ENCODE measurements around the gene SEC61A1. TPM values are rescaled to one million over a fixed set of nuclear protein-coding genes. Genes with fewer than 3 reads are reported as not detected.

The SEC61A1 gene
- total RNA-seq, 1 experiment from 2014 or later = 246 TPM

GRCh38 chr3:128056258-128056657 lies 4.0 kb downstream of the SEC61A1 start:
- in situ Hi-C loops (cut with HindIII; ENCODE audit: low pct_unique_long_range_greater_than_20kb, low sequenced_read_pairs) (no loop called here), intact Hi-C loops (cut with micrococcal nuclease; ENCODE audit: unreplicated experiment) (no loop called here)
- peaks cover 55% of the 10 kb centered on the region for H3K36me3 ChIP-seq (ENCODE audit: control insufficient read depth, insufficient read depth, low read length)
- no peak for DNase-seq (ENCODE audit: low read depth, low spot score)
- ATAC-seq = no peak
- POLR2A ChIA-PET = no interaction called here
- no TSS peak for BruUV-seq (replicated peaks)
- peaks cover 17% of the 10 kb centered on the region for H3K4me1 ChIP-seq (ENCODE audit: control insufficient read depth, insufficient read depth, low read length)
- no peak for TF ChIP-seq POLR2AphosphoS5 (IDR thresholded peaks at IDR 0.05; ENCODE audit: low read depth, low read length)
- TF ChIP-seq, protein P1, sequence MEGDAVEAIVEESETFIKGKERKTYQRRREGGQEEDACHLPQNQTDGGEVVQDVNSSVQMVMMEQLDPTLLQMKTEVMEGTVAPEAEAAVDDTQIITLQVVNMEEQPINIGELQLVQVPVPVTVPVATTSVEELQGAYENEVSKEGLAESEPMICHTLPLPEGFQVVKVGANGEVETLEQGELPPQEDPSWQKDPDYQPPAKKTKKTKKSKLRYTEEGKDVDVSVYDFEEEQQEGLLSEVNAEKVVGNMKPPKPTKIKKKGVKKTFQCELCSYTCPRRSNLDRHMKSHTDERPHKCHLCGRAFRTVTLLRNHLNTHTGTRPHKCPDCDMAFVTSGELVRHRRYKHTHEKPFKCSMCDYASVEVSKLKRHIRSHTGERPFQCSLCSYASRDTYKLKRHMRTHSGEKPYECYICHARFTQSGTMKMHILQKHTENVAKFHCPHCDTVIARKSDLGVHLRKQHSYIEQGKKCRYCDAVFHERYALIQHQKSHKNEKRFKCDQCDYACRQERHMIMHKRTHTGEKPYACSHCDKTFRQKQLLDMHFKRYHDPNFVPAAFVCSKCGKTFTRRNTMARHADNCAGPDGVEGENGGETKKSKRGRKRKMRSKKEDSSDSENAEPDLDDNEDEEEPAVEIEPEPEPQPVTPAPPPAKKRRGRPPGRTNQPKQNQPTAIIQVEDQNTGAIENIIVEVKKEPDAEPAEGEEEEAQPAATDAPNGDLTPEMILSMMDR (IDR thresholded peaks at IDR 0.05) = no peak
- TF ChIP-seq REST (IDR thresholded peaks at IDR 0.05; ENCODE audit: insufficient read depth in 1 of 2, low read depth in 2 of 2, low read length in 1 of 2) = no peak
- no peak for TF ChIP-seq SIN3A (IDR thresholded peaks at IDR 0.05; ENCODE audit: borderline replicate concordance, insufficient read depth, low read depth, low read length)
- TF ChIP-seq TCF7L2 (IDR thresholded peaks at IDR 0.05; ENCODE audit: low read depth, low read length) = no peak
- no peak overlapping the region for H3K4me3 ChIP-seq (ENCODE audit: low read depth in 2 of 2, low read length in 2 of 2)
- H3K27ac ChIP-seq (ENCODE audit: low read length) = no peak overlapping the region
- CTCF ChIA-PET = interaction anchor here (0.7 kb wide), 1 partner anchor 39 kb away, joined by 5 read pairs; no protein-coding TSS in a partner anchor
- no peaks in the 10 kb centered on the region for H3K27me3 ChIP-seq (ENCODE audit: control insufficient read depth, insufficient read depth, low read length)
- no peaks in the 10 kb centered on the region for H3K9me3 ChIP-seq (ENCODE audit: control insufficient read depth, insufficient read depth, low read depth, low read length)

DNA sequence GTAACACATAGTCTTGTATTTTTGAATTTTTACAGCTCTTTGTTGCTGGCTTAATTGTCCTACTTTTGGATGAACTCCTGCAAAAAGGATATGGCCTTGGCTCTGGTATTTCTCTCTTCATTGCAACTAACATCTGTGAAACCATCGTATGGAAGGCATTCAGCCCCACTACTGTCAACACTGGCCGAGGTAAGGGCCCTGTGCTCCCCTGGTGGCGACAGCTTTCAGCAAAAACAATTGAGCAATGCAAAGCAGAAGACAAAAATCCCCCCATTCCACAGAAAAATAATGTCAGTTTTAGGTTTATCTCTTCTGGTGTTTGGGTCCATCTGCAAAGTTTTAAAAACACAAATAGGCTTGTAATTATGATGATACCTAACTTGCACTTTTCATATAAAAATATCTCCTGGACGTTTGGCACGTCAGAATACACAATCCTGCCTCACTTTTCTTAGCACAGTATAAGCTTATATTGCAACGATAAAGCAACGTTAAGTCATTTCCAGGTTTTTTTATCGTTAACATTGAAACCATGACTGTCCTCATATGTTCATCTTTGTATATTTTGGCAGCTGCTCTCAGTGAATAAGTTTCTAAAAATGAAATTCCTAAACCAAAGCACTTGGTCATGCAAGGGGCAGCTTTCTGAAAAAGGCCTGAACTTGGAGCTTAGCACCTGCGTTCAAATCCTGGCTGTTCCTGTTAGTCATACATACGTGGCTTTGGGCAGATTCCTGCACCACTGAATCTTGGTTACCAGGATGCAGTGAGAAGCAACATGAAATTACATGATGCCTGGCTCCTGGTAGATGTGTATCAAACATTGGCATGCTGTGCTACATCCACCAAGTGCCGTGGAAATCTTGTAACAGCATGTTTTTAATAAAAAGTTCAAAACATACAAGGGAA lies 8.5 kb downstream of the SEC61A1 start:
- POLR2A ChIA-PET = no interaction called here
- no peak for TF ChIP-seq SIN3A (IDR thresholded peaks at IDR 0.05; ENCODE audit: borderline replicate concordance, insufficient read depth, low read depth, low read length)
- TF ChIP-seq, protein P1 (IDR thresholded peaks at IDR 0.05) = no peak
- TF ChIP-seq REST (IDR thresholded peaks at IDR 0.05; ENCODE audit: insufficient read depth in 1 of 2, low read depth in 2 of 2, low read length in 1 of 2) = no peak
- no peak for TF ChIP-seq TCF7L2 (IDR thresholded peaks at IDR 0.05; ENCODE audit: low read depth, low read length)
- no peak for TF ChIP-seq POLR2AphosphoS5 (IDR thresholded peaks at IDR 0.05; ENCODE audit: low read depth, low read length)
- Histone ChIP-seq H3K27ac (ENCODE audit: low read length) (no peak overlapping the region), H3K4me1 (ENCODE audit: control insufficient read depth, insufficient read depth, low read length) (no peaks in the 10 kb centered on the region), H3K4me3 (ENCODE audit: low read depth in 2 of 2, low read length in 2 of 2) (no peak overlapping the region), H3K9me3 (ENCODE audit: control insufficient read depth, insufficient read depth, low read depth, low read length) (no peaks in the 10 kb centered on the region), H3K36me3 (ENCODE audit: control insufficient read depth, insufficient read depth, low read length) (peaks cover 50% of the 10 kb centered on the region), H3K27me3 (ENCODE audit: control insufficient read depth, insufficient read depth, low read length) (no peaks in the 10 kb centered on the region)
- intact Hi-C loops (cut with micrococcal nuclease; ENCODE audit: unreplicated experiment) = no loop called here
- CTCF ChIA-PET = no interaction called here
- ATAC-seq (no peak), DNase-seq (ENCODE audit: low read depth, low spot score) (no peak)
- in situ Hi-C loops (cut with HindIII; ENCODE audit: low pct_unique_long_range_greater_than_20kb, low sequenced_read_pairs) = no loop called here
- BruUV-seq (replicated peaks) = no TSS peak
